ENCODE measurements around the gene SELENOP. TPM values are rescaled to one million over a fixed set of nuclear protein-coding genes. Genes with fewer than 3 reads are reported as not detected.
"Not testable (repeated sequence)": the region's sequence is repeated elsewhere in the genome, so short reads cannot be mapped to it uniquely, and the experiment has no call there.

SELENOP gene
- total RNA-seq, 1 experiment from 2014 or later = 11.4 TPM

GRCh38 chr5:42819745-42820144 is 8.1 kb upstream of the SELENOP start:
- DNase-seq (ENCODE audit: low read depth, low spot score) = no peak
- ChIA-PET POLR2A (interaction anchor here (0.8 kb wide), 1 partner anchor 9 kb away, joined by 3 read pairs; no protein-coding TSS in a partner anchor), RAD21 (ENCODE audit: low non-redundant PET in 1 of 2, low total read pairs in 2 of 2, uncharacterized antibody in 2 of 2, unreplicated experiment in 2 of 2) (no interaction called here), CTCF (no interaction called here)
- Histone ChIP-seq H3K9ac (ENCODE audit: low read length) (no peak overlapping the region), H3K27ac (ENCODE audit: low read depth, low read length) (no peak overlapping the region), H3K79me2 (ENCODE audit: insufficient read depth, low read length) (no peaks in the 10 kb centered on the region), H3K4me2 (ENCODE audit: low read length) (no peak overlapping the region), H3K36me3 (ENCODE audit: control insufficient read depth in 1 of 2, insufficient read depth in 2 of 2, low read length in 2 of 2) (no peaks in the 10 kb centered on the region), H3K4me3 (replicated peaks in 1 of 2; ENCODE audit: low read depth in 1 of 2, low read length in 2 of 2) (no peak overlapping the region), H3K27me3 (ENCODE audit: insufficient read depth, low read length) (no peaks in the 10 kb centered on the region), H3K9me3 (ENCODE audit: control insufficient read depth in 1 of 2, insufficient read depth in 1 of 2, low read depth in 1 of 2, low read length in 2 of 2) (no peaks in the 10 kb centered on the region), H3K4me1 (ENCODE audit: control insufficient read depth in 1 of 2, insufficient read depth in 2 of 2, low read length in 2 of 2) (no peaks in the 10 kb centered on the region), H4K20me1 (ENCODE audit: insufficient read depth) (no peaks in the 10 kb centered on the region), H3K9me2 (ENCODE audit: insufficient read depth) (no peaks in the 10 kb centered on the region), H2AFZ (ENCODE audit: low read depth, low read length, poor library complexity, severe bottlenecking) (no peak overlapping the region)
- no peak for ATAC-seq
- TF ChIP-seq CTCF (IDR thresholded peaks at IDR 0.05 in 2 of 3, conservative IDR thresholded peaks at IDR 0.05 in 1 of 3; ENCODE audit: borderline replicate concordance in 1 of 3, insufficient read depth in 1 of 3, low read depth in 2 of 3, low read length in 2 of 3) (no peak), ELF1 (IDR thresholded peaks at IDR 0.05; ENCODE audit: borderline replicate concordance, low read depth) (no peak), MAX (IDR thresholded peaks at IDR 0.05) (no peak), TCF7L2 (IDR thresholded peaks at IDR 0.05; ENCODE audit: borderline replicate concordance, extremely low read depth, insufficient read depth, insufficient read length) (no peak), REST (IDR thresholded peaks at IDR 0.05; ENCODE audit: low read depth) (no peak), EGR1 (IDR thresholded peaks at IDR 0.05; ENCODE audit: low read depth) (no peak), ZNF274 (IDR thresholded peaks at IDR 0.05; ENCODE audit: low read depth, low read length) (no peak), SIN3A (IDR thresholded peaks at IDR 0.05; ENCODE audit: low read depth) (no peak), YY1 (IDR thresholded peaks at IDR 0.05; ENCODE audit: extremely low read depth, insufficient replicate concordance, low read depth, low read length) (no peak), ATF3 (IDR thresholded peaks at IDR 0.05) (no peak), SP1 (IDR thresholded peaks at IDR 0.05; ENCODE audit: low read depth) (no peak), FOSL1 (IDR thresholded peaks at IDR 0.05; ENCODE audit: low read depth) (no peak)
- intact Hi-C loops (cut with micrococcal nuclease) = no loop called here
- BruUV-seq (replicated peaks) = no TSS peak

- RAD21 ChIA-PET (ENCODE audit: low non-redundant PET in 1 of 2, low total read pairs in 2 of 2, uncharacterized antibody in 2 of 2, unreplicated experiment in 2 of 2); H3K4me3 ChIP-seq (replicated peaks in 1 of 2; ENCODE audit: low read depth in 1 of 2, low read length in 2 of 2); DNase-seq (ENCODE audit: low read depth, low spot score); BruUV-seq (replicated peaks); H3K9ac ChIP-seq (ENCODE audit: low read length); H2AFZ ChIP-seq (ENCODE audit: low read depth, low read length, poor library complexity, severe bottlenecking); H3K79me2 ChIP-seq (ENCODE audit: insufficient read depth, low read length); ATAC-seq; intact Hi-C loops (cut with micrococcal nuclease); H4K20me1 ChIP-seq (ENCODE audit: insufficient read depth); H3K9me3 ChIP-seq (ENCODE audit: control insufficient read depth in 1 of 2, insufficient read depth in 1 of 2, low read depth in 1 of 2, low read length in 2 of 2); H3K36me3 ChIP-seq (ENCODE audit: control insufficient read depth in 1 of 2, insufficient read depth in 2 of 2, low read length in 2 of 2); H3K4me2 ChIP-seq (ENCODE audit: low read length); H3K4me1 ChIP-seq (ENCODE audit: control insufficient read depth in 1 of 2, insufficient read depth in 2 of 2, low read length in 2 of 2); POLR2A ChIA-PET; H3K9me2 ChIP-seq (ENCODE audit: insufficient read depth); H3K27me3 ChIP-seq (ENCODE audit: insufficient read depth, low read length); H3K27ac ChIP-seq (ENCODE audit: low read depth, low read length): not testable (repeated sequence)
- CTCF ChIA-PET = interaction anchor here (0.6 kb wide), 1 partner anchor 202 kb away, joined by 3 read pairs; no protein-coding TSS in a partner anchor
Observed at GRCh38 chr5:42816546-42816945, 4.9 kb upstream of the SELENOP start.

All from HCT116 (cell line).